ENCODE results near the gene VMP1.

- no peak for TF ChIP-seq CTCF (conservative IDR thresholded peaks at IDR 0.05 in 1 of 2, IDR thresholded peaks at IDR 0.05 in 1 of 2; ENCODE audit: low read depth in 1 of 2, low read length in 2 of 2)
- TF ChIP-seq EZH2 (IDR thresholded peaks at IDR 0.05; ENCODE audit: low read length, missing control alignments) = no peak
Measured at GRCh38 chr17:59711936-59712335, 4.5 kb downstream of the VMP1 start.
